SK-N-SH (cell line): ENCODE measurements around the gene CLEC6A.

ENCODE experiments used
- EZH2phosphoT487 ChIP-seq: fragments of 200-600 bp; sonication (generic); IDR thresholded peaks from 2 replicates; pipeline ENCODE4 v1.6.1; 2017; ENCODE audit warnings: low read depth, mixed run types, mild to moderate bottlenecking, antibody characterized with exemption, moderate library complexity, borderline replicate concordance
- MXI1 ChIP-seq: IDR thresholded peaks from 2 replicates; pipeline ENCODE4 v1.6.1; 2012; ENCODE audit warnings: mild to moderate bottlenecking, low read depth, low read length, improper control_type of control experiment
- POLR2AphosphoS5 ChIP-seq: IDR thresholded peaks from 2 replicates; pipeline ENCODE4 v1.6.1; 2012; ENCODE audit warnings: low read depth, low read length
- RAD21 ChIP-seq: IDR thresholded peaks from 2 replicates; pipeline ENCODE4 v1.6.1; 2012; ENCODE audit warnings: mild to moderate bottlenecking, low read length
- RCOR1 ChIP-seq: fragments of 150-350 bp; IDR thresholded peaks from 2 replicates; pipeline ENCODE4 v1.6.1; 2017; ENCODE audit warnings: antibody characterized with exemption, low read length
- RFX5 ChIP-seq: IDR thresholded peaks from 2 replicates; pipeline ENCODE4 v1.6.1; 2012; ENCODE audit warnings: mild to moderate bottlenecking, improper control_type of control experiment, low read length
- SMC3 ChIP-seq: IDR thresholded peaks from 2 replicates; pipeline ENCODE4 v1.6.1; 2012; ENCODE audit warnings: low read depth, low read length, improper control_type of control experiment
- TAF1 ChIP-seq: IDR thresholded peaks from 2 replicates; pipeline ENCODE4 v1.6.1; 2012; ENCODE audit warnings: low read depth, mild to moderate bottlenecking, low read length, moderate library complexity, borderline replicate concordance
- YY1 ChIP-seq: IDR thresholded peaks from 2 replicates; pipeline ENCODE4 v1.4.0; 2012; ENCODE audit warnings: low read depth, mild to moderate bottlenecking
- TF ChIP-seq, protein P1 (sequence below): IDR thresholded peaks from 2 replicates; pipeline ENCODE4 v1.4.0; 2012; ENCODE audit warnings: low read depth, borderline replicate concordance
- TF ChIP-seq, protein P2 (sequence below): fragments of 200-600 bp; sonication (generic); IDR thresholded peaks from 2 replicates; pipeline ENCODE4 v1.6.1; 2017; ENCODE audit warnings: antibody characterized with exemption, mild to moderate bottlenecking, moderate library complexity
- TF ChIP-seq, protein P3 (sequence below): IDR thresholded peaks from 2 replicates; pipeline ENCODE4 v1.4.0; 2012; ENCODE audit warnings: low read depth, borderline replicate concordance

DNA sequence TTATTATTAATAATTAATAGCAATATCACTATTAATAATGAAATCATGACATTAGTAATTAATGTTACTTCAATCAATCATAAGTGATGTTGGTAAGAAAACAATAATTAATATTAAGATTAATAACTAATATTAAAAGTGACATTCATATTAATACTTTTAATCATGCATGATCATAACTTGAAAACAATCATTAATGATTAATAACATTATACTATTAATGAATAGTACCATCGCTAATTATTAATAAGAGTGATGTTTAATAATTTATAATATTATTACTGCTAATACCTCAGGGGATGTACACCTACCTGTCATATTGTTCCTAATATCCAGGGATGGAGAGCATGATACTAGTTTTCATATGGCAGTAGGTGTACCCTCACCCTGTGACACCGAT, 10.0 kb upstream of the CLEC6A start:
- TF ChIP-seq, protein P1, sequence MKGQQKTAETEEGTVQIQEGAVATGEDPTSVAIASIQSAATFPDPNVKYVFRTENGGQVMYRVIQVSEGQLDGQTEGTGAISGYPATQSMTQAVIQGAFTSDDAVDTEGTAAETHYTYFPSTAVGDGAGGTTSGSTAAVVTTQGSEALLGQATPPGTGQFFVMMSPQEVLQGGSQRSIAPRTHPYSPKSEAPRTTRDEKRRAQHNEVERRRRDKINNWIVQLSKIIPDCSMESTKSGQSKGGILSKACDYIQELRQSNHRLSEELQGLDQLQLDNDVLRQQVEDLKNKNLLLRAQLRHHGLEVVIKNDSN = no peak
- TF ChIP-seq, protein P2, sequence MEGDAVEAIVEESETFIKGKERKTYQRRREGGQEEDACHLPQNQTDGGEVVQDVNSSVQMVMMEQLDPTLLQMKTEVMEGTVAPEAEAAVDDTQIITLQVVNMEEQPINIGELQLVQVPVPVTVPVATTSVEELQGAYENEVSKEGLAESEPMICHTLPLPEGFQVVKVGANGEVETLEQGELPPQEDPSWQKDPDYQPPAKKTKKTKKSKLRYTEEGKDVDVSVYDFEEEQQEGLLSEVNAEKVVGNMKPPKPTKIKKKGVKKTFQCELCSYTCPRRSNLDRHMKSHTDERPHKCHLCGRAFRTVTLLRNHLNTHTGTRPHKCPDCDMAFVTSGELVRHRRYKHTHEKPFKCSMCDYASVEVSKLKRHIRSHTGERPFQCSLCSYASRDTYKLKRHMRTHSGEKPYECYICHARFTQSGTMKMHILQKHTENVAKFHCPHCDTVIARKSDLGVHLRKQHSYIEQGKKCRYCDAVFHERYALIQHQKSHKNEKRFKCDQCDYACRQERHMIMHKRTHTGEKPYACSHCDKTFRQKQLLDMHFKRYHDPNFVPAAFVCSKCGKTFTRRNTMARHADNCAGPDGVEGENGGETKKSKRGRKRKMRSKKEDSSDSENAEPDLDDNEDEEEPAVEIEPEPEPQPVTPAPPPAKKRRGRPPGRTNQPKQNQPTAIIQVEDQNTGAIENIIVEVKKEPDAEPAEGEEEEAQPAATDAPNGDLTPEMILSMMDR = no peak
- no peak for TF ChIP-seq EZH2phosphoT487
- TF ChIP-seq, protein P3, sequence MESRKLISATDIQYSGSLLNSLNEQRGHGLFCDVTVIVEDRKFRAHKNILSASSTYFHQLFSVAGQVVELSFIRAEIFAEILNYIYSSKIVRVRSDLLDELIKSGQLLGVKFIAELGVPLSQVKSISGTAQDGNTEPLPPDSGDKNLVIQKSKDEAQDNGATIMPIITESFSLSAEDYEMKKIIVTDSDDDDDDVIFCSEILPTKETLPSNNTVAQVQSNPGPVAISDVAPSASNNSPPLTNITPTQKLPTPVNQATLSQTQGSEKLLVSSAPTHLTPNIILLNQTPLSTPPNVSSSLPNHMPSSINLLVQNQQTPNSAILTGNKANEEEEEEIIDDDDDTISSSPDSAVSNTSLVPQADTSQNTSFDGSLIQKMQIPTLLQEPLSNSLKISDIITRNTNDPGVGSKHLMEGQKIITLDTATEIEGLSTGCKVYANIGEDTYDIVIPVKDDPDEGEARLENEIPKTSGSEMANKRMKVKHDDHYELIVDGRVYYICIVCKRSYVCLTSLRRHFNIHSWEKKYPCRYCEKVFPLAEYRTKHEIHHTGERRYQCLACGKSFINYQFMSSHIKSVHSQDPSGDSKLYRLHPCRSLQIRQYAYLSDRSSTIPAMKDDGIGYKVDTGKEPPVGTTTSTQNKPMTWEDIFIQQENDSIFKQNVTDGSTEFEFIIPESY = no peak
- no peak for TF ChIP-seq YY1
- no peak for TF ChIP-seq SMC3
- TF ChIP-seq RCOR1 = no peak
- no peak for TF ChIP-seq RAD21
- no peak for TF ChIP-seq MXI1
- no peak for TF ChIP-seq RFX5
- no peak for TF ChIP-seq TAF1
- TF ChIP-seq POLR2AphosphoS5 = no peak
